ENCODE results near the gene SH3BP1.

DNA sequence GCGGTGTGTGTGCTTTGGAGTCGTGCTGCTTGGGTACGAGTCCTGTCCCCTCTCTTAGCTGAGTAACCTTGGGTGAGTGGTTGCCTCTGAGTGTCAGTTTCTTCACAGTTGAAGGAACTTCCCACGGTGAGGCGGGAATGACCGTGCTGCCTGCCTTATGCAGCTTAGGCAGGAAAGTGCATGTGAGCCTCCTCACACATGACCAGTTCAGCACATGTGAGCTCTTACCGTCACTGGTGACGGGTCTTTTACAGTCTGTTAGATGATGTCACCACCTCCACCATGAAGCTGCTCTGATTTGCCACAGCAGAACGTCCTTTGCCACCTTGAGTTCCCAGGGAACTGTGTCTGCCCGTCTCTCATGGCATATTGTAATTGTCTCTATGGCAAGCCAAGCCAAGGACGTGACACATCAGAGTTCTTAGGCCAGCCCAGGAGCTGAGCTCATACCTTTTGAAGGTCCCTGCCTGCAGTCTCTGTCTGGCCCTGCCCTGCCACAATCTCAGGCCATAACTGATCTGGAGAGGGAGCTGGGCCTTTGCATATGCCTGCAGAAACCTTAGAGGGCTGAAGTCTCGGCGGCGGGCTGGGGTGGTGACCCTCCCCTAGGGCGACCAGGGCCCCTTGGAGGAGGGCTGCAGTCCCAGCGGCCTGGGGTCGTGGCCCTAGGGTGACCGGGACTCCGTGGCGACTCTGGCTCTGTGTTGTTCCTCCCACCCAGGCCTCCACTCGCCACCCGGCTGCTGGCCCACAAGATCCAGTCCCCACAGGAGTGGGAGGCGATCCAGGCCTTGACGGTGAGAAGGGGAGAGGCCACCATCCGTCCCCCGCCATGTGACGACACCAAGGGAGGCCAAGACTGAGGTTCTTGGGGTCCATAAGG is 23.0 kb upstream of the SH3BP1 start:
- TF ChIP-seq CTCF (IDR thresholded peaks at IDR 0.05; ENCODE audit: poor library complexity, severe bottlenecking) (no peak), POLR2AphosphoS5 (IDR thresholded peaks at IDR 0.05) (no peak), RAD21 (conservative IDR thresholded peaks at IDR 0.05) (no peak)

Data from neural cell (in vitro differentiated cells).